ENCODE results near the gene CIITA.

Gene CIITA

DNA sequence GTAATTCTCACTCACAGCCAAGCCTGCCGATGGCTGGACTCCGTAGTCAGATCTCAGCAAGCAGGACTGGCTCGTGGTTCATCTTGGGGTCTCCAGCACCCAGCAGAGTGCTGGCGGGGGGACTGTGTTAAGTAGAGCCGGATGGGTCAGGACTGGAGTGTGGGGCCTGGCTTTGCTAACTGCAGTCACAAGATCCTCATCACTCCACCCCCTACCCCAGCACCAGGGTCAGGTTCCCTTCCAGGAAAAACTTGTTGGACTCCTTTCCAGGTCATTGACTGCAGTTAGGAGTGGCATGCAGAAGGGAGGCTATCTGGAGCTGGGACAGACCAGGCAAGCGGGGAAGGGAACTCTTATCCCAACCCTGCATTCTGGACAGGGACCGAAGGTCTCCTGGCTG is 6.0 kb downstream of the CIITA start:
- H3K27ac ChIP-seq, result peak overlapping the region; percentile 28
- no peak for TF ChIP-seq ZFX (IDR thresholded peaks at IDR 0.05)
- TF ChIP-seq, protein P1, sequence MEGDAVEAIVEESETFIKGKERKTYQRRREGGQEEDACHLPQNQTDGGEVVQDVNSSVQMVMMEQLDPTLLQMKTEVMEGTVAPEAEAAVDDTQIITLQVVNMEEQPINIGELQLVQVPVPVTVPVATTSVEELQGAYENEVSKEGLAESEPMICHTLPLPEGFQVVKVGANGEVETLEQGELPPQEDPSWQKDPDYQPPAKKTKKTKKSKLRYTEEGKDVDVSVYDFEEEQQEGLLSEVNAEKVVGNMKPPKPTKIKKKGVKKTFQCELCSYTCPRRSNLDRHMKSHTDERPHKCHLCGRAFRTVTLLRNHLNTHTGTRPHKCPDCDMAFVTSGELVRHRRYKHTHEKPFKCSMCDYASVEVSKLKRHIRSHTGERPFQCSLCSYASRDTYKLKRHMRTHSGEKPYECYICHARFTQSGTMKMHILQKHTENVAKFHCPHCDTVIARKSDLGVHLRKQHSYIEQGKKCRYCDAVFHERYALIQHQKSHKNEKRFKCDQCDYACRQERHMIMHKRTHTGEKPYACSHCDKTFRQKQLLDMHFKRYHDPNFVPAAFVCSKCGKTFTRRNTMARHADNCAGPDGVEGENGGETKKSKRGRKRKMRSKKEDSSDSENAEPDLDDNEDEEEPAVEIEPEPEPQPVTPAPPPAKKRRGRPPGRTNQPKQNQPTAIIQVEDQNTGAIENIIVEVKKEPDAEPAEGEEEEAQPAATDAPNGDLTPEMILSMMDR (conservative IDR thresholded peaks at IDR 0.05), result no peak

DNA sequence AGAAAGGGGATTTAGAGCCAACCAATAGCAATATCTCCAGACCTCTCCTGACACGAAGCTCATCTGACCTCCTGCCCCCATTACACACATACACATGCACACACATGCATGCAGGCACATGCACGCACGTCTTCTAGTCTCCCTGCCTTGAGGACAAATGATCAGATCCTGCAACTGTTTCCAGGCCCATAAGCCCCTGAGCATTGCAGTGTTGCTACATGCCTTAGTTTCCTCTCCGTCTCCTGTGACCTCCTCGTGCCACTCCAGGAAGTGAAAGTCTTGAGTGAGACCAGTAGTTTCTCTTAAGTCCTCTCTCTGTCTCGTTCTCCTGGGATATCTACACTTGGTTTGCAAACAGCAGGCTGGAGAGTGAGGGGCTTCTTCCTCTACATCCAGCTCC is 8.2 kb downstream of the CIITA start:
- no peak overlapping the region for H3K27ac ChIP-seq
- no peak for TF ChIP-seq ZFX (IDR thresholded peaks at IDR 0.05)
- TF ChIP-seq, protein P1 (conservative IDR thresholded peaks at IDR 0.05), result no peak

DNA sequence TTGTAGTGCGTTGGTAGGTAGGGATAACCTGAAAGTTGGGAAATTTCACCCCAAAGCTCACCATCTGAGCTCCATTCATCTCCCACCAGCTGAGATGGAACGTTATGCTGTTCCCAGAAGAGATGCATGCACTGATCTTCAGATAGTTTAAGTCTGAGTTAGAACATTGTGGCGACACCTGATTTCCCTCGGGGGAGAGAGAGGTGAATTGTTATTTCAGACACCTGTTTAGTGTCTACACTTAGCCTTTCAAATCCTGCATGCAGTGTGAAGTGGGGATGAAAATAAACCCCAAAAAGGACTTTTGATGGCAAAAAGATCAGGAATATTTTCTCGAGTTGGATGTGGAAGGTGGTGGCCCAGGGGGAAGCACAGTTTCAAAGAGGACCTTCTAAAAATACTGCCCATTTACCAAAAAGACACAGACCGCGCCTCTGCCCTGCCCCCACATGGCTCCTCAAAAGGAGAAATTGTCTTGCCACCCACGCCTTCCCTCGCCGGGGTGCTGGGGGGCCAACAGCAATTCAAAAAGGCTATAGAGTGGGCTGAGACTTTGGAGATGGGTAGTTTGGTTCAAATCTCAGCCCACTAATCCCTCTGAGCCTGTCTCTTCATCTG is 11.4 kb downstream of the CIITA start:
- no peak overlapping the region for H3K27ac ChIP-seq
- no peak for TF ChIP-seq ZFX (IDR thresholded peaks at IDR 0.05)
- TF ChIP-seq, protein P1 (conservative IDR thresholded peaks at IDR 0.05), result no peak

DNA sequence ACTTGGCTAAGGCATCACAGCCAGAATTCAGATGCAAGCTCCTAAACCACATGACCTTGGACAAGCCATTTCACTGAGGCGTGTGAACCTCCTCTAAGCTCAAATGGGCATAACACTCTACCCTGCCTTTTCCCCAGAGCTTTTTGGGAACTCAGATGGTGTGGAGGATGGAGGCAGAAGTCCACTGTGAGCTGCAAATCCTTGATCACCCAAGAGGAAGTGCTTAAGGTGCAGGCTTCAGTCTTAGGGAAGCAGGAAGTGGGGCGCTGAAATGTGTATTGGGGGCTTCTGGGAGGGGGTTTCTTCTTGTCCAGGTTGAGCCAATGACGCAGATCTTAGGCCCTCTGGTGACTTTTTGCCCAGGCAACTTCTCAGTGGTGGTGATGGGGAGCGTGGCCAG is 12.9 kb downstream of the CIITA start:
- no peak overlapping the region for H3K27ac ChIP-seq
- TF ChIP-seq ZFX (IDR thresholded peaks at IDR 0.05), result no peak
- TF ChIP-seq, protein P1 (conservative IDR thresholded peaks at IDR 0.05), result no peak

DNA sequence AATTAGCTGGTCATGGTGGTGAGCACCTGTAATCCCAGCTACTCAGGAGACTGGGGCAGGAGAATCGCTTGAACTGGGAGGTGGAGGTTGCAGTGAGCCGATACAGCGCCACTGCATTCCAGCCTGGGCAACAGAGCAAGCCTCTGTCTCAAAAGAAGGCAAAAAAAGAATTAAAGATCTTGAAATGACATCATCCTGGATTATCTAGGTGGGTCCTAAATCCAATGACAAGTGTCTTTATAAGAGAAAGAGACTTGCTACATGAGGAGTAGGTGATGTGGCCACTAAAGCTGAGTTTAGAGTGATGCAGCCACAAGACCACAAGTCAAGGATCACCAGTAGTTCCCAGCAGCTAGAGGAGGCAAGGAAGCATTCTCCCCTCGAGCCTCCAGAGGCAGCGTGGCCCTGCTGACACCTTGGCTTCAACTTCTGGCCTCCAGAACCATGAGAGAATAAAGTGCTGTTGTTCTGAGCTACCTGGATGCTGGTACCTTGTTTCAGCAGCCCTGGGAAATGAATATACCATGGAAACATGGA is 15.8 kb downstream of the CIITA start:
- TF ChIP-seq ZFX (IDR thresholded peaks at IDR 0.05), result no peak
- TF ChIP-seq, protein P1 (conservative IDR thresholded peaks at IDR 0.05), result no peak
- H3K27ac ChIP-seq, result no peak overlapping the region

DNA sequence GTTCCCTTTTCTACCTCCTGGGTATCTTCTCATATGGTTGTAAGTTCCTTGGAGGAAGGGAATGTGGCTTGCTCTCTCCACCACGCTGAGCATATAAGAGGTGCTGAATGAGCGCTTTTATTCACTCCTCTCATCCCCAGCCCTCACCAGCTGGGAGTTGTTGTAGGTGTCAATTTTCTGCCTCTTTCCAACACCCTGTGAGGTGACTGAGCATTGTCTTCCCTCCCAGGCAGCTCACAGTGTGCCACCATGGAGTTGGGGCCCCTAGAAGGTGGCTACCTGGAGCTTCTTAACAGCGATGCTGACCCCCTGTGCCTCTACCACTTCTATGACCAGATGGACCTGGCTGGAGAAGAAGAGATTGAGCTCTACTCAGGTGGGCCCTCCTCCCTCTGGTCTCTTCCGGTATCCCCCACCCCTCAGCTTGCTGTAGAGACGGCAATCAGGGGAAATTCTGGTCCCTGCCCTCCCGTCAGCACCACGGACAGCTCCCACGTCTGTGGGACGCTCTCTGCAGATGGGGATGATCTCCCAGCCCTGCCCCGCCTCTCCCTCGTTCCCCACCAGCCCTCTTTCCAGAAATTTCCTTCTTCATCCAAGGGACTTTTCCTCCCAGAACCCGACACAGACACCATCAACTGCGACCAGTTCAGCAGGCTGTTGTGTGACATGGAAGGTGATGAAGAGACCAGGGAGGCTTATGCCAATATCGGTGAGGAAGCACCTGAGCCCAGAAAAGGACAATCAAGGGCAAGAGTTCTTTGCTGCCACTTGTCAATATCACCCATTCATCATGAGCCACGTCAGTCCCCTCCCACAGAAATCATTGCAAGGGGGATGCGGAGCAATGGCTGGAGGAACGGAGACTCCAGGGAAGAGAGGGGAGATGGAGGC is 18.3 kb downstream of the CIITA start:
- no peak overlapping the region for H3K27ac ChIP-seq
- no peak for TF ChIP-seq ZFX (IDR thresholded peaks at IDR 0.05)
- TF ChIP-seq, protein P1 (conservative IDR thresholded peaks at IDR 0.05), result no peak

DNA sequence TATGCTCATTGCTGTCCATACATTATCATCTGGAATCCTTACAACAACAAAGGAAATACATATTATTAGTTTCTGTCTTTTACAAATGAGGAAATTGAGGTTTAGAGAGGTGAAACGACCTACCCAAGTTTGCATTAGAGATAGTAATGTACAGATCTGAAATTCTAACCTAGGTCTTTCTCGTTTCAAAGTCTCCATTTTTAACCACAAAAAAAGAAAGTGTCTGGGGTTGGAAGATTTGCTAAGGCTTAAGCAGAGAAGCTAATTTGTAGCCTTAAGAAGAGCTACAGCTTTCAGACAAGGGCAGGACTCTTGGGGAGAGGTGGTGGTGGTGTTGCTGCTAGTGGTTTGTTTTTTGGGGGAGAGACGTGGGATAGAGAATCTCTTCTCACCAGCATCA is 19.2 kb downstream of the CIITA start:
- H3K27ac ChIP-seq, result no peak overlapping the region
- TF ChIP-seq ZFX (IDR thresholded peaks at IDR 0.05), result no peak
- TF ChIP-seq, protein P1 (conservative IDR thresholded peaks at IDR 0.05), result no peak

Measured in C4-2B (cell line).